ENCODE measurements around the gene TEX44. TPM values are rescaled to one million over a fixed set of nuclear protein-coding genes. Genes with fewer than 3 reads are reported as not detected.
"Not testable (repeated sequence)": the region's sequence is repeated elsewhere in the genome, so short reads cannot be mapped to it uniquely, and the experiment has no call there.

Gene TEX44
- polyA plus RNA-seq (ENCODE audit: insufficient read length in 10 of 10) = not detected
- long read RNA-seq, donor 1 = 0 reads
- long read RNA-seq, donor 2 = 0 reads
- long read RNA-seq, donor 3 = 0 reads
- long read RNA-seq, donor 4 = 0 reads
- long read RNA-seq, donor 5 = 0 reads
- long read RNA-seq, donor 6 = 0 reads
- long read RNA-seq, donor 7 = 0 reads
- long read RNA-seq, donor 8 = 0 reads
- long read RNA-seq, donor 9 = 0 reads

DNA sequence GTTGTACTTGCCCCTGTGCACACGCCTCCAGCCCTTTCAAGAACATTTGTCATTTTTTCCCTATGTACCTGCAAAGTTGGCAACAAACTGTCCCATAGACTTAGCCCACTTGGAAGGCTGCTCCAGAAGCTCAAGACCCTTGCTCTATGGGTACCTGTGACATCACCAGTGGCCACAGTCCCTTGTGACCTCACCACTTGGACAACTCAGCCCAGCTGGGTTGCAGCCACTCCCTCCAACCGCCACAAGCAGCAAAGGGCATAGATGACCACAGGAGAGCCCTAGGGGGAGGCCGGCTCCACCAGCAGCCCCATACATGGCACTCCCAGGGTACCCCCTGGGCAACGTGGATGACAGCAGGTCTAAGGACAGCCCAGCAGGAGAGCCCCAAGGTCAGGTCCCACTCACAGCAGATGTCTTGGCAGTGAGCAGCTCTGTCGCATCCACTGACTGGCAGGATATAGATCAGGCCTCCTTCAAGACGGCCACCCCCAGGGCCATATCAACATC is at the start of gene TEX44:
Gene TEX44, plus strand, starts transcription at position 229 of the 510 bp plus-strand sequence. Its CDS starts 88 bp downstream, at position 317.
- DNase-seq = no peak

DNA sequence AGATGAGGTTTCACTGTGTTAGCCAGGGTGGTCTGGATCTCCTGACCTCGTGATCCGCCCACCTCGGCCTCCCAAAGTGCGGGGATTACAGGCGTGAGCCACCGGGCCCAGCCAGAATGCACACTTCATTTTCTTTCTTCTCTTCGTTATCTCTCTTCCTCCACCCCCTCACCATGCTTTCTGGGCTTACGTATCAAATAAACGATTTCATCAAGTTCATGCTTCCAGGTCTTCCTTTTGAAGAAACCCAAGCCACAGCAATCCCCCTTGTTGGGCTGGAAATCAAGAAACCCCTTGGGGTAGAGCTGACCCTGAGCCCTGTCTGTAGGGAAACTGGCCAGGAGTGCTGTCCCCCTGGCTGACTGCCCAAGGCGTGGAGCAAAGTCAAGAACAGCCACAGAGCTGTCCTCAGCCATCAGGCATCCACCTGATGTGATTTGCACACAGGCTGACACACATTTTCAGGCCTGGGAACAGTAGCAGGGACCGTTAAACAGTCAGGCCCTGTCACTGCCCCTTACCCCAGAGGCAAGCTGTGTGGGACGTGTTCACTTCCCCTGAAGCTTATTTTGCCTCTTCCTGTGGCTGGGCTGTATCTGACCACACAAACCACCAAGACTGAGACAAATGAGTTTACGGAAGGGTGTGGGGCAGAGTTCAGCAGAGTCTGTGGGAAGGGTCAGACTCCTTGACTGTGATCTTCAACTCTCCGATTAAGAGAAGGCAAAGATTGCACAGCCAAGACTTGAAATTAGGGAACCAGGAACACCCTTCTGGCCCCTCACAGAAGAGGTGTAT is 47.4 kb upstream of the TEX44 start:
- peak in 2 of 3 donors; percentile 29 to 54 for DNase-seq

DNA sequence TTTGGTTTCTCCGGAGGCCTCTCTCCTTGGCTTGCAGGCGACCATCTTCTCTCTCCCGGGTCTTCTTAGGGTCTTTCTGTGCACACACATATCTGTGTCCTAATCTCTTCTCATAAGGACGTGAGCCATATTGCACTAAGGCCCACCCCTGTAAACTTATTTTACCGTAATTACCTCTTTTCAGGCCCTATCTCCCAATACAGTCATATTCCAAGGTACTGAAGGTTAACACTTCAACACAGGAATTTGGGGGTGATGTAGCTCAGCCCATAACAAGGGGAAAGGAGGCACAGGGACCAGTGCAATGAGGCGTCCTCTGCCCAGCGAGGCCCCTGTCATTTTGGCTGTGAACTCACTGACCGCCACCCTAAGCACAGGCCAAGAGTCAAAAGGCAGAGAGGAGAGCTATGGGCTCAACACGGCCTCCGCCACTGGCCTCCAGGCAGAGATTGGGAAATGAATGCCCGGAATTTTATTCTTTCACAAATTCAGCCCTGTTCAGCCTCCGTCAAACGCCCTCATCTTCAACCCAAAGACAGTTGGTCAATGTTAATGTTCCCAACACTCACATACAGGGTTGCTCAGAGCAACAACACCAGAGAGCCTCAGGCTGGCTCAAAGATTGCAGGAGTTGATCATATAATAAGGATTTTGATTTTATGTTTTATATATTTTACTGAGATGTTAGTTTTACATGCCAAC is 46.5 kb upstream of the TEX44 start:
- no peak for DNase-seq

DNA sequence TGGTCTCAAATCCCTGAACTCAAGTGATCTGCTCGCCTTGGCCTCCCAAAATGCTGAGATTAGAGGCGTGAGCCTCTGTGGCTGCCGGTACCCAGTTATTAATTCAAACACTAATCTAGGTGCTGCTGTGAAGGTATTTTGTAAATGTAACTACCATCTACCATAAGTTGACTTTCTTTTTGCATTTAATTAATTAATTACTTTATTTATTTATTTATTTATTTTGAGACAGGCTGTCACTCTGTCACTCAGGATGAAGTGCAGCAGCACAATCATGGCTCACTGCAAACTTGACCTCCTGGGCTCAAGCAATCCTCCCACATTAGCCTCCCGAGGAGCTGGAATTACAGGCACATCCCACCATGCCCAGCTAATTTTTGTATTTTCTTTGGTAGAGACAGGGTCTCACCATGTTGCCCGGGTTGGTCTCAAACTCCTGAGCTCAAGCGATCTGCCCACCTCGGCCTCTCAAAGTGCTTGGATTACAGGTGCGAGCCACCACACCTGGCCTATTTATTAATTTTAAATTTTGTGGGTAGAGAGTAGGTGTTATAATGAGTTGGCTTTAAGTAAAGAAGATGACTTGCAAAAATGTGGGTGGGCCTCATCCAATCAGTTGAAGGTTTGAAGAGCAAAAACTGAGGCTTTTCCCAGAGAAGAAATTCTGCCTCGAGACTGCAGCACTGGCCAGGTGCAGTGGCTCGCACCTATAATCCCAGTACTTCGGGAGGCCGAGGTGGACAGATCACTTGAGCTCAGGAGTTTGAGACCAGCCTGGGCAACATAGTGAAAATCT is 45.2 kb upstream of the TEX44 start:
- DNase-seq = no peak

DNA sequence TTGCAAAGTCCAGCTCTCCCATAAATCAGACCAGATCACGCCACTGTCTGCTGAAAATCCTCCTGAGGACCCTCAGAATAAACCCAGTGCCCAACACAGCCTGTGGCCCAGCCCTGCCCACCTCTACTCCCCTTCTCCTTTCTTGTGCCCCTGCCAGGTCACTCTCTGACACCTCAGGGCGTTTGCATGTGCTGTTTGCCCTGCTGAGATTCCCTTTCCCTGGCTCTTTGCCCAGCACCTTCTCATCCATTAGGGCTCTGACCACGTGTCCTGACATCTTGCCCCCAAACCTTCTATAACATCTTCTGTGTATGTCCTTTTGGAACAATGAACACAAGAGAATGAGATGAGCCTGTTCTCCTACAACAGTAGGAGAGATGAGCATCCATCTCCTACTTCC is 43.9 kb upstream of the TEX44 start:
- no peak for DNase-seq

DNA sequence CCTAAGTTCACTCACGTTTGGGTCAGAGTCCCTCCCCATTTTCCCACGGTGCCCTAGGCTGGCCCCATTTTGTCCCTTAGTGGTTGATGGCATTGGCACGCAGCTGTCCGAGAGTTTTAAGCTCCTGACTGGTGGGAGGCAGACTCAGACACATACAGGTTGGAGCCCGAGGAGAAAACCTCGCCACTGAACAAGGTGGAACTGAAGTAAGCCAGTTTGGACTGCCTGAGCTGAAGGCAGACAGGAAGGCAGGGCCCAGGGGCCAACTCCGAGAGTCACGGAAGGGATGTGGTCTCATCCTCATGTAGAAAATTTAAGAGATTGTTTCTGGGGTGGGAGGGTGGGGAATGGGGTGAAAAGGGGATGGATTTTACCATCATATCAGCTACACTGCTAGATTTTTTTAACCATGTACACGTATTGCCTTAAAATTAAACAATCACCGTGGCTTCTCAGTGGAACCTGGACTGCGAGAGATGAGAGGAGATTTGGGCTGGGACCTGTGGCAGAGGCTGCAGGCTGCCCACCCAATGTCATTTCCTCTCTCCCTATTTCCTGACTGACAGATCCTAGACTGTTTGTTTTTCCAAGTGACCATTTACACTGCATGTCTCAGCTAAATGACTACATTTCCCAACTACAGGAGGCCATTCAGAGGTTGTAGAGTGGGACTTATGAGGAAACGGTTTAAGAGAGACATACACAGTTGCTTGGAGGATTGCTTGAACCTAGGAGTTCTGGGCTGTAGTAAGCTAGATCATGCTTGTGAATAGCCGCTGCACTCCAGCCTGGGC is 43.0 kb upstream of the TEX44 start:
- DNase-seq = no peak

DNA sequence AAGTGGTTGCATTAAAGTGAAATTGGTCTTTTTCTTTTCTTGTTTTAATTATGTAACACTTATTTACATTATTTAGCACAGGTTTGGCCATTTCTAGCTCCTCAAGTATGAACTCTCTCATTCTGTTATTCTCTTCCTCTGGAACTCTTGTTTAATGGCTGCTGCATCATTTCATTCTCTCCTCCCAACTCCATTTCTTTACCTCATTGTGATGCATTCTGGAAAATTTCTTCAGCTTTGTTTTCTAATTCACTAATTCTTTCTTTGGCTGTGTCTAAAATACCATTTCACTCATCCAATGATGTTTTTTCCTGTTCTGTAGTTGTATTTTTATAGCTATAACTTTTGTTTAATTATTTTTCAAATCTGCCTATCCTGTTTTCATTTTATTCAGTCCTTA is 39.9 kb upstream of the TEX44 start:
- no peak for DNase-seq

DNA sequence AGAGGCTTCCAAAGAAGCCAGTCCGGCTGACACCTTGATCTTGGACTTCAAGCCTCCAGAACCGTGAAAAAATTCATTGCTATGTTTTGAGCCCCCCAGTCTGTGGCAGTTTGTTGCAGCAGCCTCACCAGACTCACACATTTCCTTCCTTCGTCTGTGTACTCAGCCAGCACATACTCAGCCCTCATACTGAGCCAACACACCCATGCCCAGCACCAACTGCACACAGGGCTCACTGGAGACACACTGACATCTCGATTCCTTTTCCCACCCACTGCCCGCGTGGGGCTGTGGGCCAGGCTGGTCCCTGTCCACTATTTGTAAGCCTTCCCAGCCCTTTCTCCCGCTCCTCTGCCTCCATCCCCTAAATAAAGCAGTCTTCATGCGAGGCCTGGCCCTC is 38.3 kb upstream of the TEX44 start:
- no peak for DNase-seq

DNA sequence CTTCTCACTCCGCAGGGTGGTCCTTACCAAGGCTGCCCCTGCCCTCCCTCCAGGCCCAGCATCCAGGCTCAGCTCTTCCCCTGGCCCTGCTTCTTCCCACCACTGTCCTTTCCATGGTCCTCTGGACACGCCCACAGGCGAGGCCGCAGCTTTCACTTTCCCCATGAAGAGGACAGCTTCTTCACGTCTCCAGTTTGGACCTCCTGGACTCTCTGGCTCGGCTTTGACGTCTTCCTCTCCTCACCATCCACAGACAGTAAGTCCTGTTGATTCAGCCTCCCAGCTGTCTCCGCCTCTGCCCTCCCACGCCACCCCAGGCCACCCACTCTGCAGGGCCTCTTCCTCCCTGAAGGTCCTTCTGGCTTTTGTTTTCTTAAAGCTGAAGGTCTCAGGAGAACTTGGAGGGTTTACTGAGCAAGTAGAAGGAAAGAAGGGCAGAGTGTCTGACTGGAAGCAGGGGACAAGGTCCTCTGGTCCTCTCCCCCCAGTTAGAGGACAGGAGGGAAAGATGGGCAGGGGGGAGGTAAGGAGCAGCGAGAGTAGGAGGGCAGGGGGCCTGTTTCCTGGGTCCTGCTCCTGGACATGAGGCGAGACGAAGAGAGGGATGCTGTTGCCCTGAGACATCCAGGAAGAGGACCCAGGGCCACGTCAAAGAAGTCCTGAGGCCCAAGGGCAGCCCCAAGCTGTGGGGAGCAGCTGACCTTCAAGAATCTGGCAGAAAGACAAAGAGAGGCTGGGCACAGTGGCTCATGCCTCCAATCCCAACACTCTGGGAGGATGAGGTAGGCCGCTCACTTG is 37.7 kb upstream of the TEX44 start:
- peak in 1 of 3 donors; percentile 61 for DNase-seq

DNA sequence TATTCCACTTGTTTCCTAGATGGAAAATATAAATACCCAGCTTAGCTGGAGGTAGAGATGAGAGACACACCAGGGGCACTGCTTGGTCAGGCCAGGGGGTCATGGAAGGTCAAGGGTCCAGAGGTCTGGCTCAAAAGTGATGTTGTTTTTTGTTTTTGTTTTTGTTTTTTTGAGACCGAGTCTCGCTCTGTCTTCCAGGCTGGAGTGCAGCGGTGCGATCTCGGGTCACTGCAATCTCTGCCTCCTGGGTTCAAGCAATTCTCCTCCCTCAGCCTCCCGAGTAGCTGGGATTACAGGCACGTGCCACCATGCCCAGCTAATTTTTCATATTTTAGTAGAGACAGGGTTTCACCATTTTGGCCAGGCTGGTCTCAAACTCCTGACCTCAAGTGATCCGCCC is 36.2 kb upstream of the TEX44 start:
- not testable (repeated sequence) for DNase-seq

DNA sequence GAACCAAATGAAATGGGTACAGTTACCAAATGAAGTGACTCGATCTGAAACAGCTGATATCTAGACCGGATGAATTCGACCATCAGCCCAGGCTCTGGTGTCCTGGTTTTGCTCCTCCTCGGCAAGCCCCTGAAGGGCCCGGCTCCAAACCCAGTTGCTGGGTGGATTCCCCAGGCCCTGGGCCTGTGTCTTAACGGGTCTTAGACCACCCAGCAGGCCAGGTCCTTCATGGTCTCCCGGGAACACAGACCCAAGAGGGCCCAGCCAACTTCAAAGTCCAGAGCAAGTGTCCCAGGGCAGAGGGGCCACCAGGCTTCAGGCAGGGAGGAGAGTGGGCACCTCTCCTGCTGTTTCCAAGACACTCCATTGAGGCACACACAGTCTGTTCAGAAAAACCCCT is 35.7 kb upstream of the TEX44 start:
- DNase-seq = no peak

DNA sequence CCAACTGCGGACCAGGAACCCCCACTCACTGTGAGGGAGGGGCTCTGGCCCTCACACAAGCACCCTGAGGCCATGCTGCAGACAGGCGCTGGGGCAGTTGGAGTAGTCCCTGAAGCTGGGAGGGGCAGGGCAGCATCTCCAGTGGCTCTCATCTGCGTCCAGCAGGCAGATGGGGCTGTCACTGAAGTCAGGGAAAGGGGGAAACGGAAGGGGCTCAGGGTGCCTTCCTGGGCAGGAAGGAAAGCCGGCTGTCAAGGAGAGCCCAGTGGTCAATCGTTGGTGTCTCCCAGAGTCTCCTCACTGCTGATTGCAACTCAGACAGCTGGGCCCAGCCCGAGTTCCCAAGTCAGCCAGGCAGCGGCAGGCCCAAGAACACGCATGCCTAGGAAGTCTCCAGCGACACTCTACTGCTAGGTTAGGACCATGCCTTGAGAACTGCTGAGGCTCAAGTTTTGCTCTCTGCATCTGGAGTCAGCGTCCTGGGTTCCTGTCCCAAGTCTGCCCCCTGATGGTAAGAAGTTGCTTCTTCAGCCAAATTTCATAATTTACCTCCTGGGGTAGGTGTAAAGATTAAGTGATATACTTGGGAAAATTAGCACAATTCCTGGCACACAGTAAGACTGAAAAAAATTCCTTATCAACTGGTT is 35.0 kb upstream of the TEX44 start:
- DNase-seq = peak; percentile 71 to 88 (median 83)

DNA sequence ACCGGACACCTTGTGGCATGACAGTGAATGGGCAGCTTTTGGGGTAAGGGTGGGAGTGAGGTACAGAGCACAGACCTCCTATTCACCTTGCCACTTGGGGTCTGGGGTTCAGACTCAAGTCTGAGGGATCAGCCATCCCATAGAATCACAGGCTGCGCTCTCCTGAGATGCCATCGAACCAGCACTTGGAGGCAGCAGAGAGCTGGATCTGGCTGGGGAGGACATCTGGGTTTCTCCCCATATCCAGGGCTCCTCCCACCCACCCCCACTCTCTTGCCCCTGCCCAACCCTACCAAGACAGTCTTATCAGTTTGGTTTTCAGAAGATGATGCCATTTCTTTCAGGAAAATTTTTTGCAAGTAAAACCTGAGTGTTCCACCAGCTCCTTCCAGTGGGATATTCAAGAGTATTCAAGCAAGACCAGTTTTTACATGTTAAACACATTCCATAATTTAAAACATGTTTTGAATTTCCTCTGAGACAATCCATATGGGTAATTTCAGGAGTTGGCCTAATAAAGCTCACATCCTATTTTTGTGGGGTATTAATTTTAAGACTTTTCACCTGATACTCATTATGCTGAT is 29.2 kb upstream of the TEX44 start:
- peak in 2 of 3 donors; percentile 47 to 59 for DNase-seq

DNA sequence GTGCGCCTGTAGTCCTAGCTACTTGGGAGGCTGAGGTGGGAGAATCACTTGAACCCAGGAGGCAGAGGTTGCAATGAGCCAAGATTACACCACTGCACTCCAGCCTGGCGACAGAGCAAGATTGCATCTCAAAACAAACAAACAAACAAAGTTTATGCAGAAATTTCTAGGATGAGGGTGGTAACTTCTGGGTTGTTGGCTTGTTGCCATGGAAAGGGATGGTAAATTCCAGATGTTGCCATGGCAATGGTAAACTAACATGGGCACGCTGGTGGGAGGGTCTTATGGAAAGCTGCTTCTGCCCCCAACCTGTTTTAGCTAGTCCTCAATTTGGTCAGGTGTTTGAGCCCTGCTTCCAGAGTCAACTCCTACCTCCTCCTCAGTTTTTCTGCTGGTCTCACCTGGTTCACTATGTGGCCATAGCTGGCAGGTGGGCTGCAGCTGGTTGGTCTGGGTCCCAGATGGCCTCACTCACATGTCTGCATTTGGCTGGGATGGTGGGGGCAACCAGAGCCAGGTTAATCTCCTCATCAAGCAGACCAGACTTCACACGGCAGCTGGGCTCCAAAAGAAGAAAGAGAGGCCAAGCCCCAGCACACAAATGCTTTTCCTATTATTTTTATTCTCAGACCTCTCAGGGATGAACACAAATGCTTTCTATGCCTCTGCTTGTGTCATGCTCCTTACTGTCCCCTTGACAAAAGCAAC is 26.6 kb upstream of the TEX44 start:
- no peak for DNase-seq

DNA sequence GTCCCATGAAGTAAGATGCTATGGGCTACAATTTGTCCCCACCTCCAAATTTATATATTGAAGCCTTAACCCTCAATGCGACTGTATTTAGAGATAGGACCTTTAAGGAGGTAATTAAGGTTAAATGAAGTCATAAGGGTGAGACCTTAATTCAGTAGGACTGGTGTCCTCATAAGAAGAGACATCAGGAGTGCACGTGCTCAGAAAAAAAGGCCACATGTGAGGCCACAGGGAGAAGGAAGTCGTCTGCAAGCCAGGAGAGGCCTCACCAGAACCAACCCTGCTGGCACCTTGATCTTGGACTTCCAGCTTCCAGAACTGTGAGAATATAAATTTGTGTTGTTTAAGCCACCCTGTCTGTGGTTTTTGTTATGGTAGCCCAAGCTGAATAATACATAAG is 25.5 kb upstream of the TEX44 start:
- no peak for DNase-seq

DNA sequence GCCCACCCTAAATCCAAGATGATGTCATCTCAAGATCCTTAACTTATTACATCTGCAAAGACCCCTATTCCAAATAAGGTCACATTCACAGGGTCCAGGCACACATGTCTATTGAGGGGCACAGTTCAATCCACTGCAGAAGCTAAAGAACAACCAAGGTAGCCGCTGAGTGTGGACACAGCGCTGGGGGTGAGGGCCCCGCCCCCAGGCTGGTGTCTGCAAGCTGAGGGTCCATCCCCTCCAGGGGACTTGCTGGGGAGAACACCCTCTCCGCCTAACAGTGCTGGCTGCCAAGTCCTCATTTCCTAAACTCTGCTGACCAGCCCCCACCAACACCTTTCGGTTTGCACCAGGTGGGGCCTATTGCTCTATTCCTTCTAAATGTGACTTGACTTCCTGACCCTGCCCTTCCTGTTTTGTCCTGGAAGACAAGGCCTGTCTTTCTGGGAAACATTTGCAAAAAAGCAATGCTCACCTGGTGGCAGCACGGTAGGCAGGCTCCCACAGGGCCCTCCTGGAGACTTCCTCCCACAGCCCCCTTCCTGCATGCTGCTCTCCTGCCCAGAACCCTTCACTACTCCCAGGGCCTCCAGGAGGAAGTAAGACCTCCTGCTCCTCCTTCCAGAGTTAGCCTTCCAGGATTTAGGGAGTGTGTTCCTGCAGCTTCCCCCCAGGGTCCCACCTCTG is 24.4 kb upstream of the TEX44 start:
- DNase-seq = no peak

DNA sequence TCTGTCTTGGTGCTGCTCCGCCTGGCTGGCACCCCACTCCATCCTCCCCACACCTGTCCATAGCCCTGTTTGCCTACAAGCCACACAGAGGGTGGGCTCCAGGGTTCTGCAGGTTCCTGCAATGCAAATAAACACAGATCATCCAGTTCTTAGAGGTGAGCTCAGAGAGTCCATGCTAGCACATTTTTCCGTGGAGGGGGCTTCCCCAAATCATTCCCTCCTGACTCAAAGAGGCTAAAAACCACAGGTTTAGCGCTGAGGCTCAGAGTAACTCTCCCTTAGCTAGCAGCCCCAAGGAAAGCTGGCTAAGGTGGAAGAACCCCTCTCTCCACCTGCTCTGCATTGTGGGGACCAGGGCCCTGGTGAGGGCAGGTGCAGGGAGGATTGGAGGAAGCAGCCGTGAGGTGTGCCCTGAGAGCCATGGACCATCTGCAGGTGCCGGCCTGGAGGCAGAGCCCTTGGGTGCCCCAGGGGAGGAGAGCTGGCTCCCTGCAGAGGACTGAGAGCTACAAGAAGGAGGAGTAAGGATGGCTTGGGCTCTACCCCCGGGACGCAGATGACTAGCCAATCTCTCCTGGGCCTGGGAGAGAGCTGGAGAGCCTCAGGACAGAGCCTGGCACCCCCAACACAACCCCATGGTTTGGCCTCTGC is 23.8 kb upstream of the TEX44 start:
- DNase-seq = no peak

Data from muscle of back (tissue), 13 donors.